Putamen (tissue), 1 donor: ENCODE measurements around the gene ZXDC.

Experiments
- DNase-seq: peaks from one replicate; pipeline ENCODE4 v3.0.0-alpha.2; 2016; ENCODE audit warnings: low spot score

ZXDC gene

GRCh38 chr3:126475413-126476114 is at the start of gene ZXDC:
TSS of gene ZXDC (minus strand) at chr3:126475891. CDS start at chr3:126475865, 26 bp downstream.
- peak; percentile 93 for DNase-seq

- no peak for DNase-seq
Observed at GRCh38 chr3:126525091-126525852, 49.6 kb upstream of the ZXDC start.

- DNase-seq, result no peak
Observed at GRCh38 chr3:126524429-126524988, 48.8 kb upstream of the ZXDC start.

GRCh38 chr3:126523745-126524428 is 48.2 kb upstream of the ZXDC start, which contains the start of gene CHST13:
TSS of gene CHST13 (plus strand) at chr3:126524155. CDS start at chr3:126524333, 178 bp downstream.
- DNase-seq, result no peak

GRCh38 chr3:126522363-126522788 is 46.7 kb upstream of the ZXDC start:
- DNase-seq, result peak; percentile 32

GRCh38 chr3:126521122-126521891 is 45.6 kb upstream of the ZXDC start:
- DNase-seq, result no peak

GRCh38 chr3:126519506-126520455 is 44.1 kb upstream of the ZXDC start:
- no peak for DNase-seq

GRCh38 chr3:126518779-126519177 is 43.1 kb upstream of the ZXDC start:
- DNase-seq, result no peak

- DNase-seq, result no peak
Observed at GRCh38 chr3:126517986-126518778, 42.5 kb upstream of the ZXDC start.

- DNase-seq, result no peak
Observed at GRCh38 chr3:126517291-126517951, 41.7 kb upstream of the ZXDC start, which contains the start of gene UROC1. TSS of gene UROC1 (minus strand) at chr3:126517773. CDS start at chr3:126517719, 54 bp downstream.

GRCh38 chr3:126516936-126517290 is 41.2 kb upstream of the ZXDC start:
- no peak for DNase-seq

- no peak for DNase-seq
Observed at GRCh38 chr3:126516152-126516935, 40.7 kb upstream of the ZXDC start.

GRCh38 chr3:126515066-126515706 is 39.5 kb upstream of the ZXDC start:
- DNase-seq, result no peak

- no peak for DNase-seq
Observed at GRCh38 chr3:126514161-126514560, 38.5 kb upstream of the ZXDC start.

- DNase-seq, result no peak
Observed at GRCh38 chr3:126512916-126513650, 37.4 kb upstream of the ZXDC start.

- DNase-seq, result no peak
Observed at GRCh38 chr3:126512026-126512425, 36.3 kb upstream of the ZXDC start.

- DNase-seq, result no peak
Observed at GRCh38 chr3:126511291-126511690, 35.6 kb upstream of the ZXDC start.
